ENCODE data around the gene ZNF805.
"Not testable (repeated sequence)": the region's sequence is repeated elsewhere in the genome, so short reads cannot be mapped to it uniquely, and the experiment has no call there.

The ZNF805 gene

GRCh38 chr19:57240311-57241090 is at the start of gene ZNF805:
TSS of gene ZNF805 (plus strand) at chr19:57240632. CDS start at chr19:57240892, 260 bp downstream.
- peak; percentile 90 for DNase-seq

GRCh38 chr19:57191141-57192076 is 49.0 kb upstream of the ZNF805 start, which contains the start of gene ZNF264:
TSS of gene ZNF264 (plus strand) at chr19:57191500. CDS start at chr19:57191914, 414 bp downstream.
- DNase-seq: peak; percentile 86

GRCh38 chr19:57192077-57192420 is 48.4 kb upstream of the ZNF805 start:
- peak; percentile 30 for DNase-seq

- DNase-seq: no peak
Measured at GRCh38 chr19:57192993-57193392, 47.4 kb upstream of the ZNF805 start.

GRCh38 chr19:57197874-57198273 is 42.6 kb upstream of the ZNF805 start:
- DNase-seq: not testable (repeated sequence)

- no peak for DNase-seq
Measured at GRCh38 chr19:57202160-57202559, 38.3 kb upstream of the ZNF805 start.

GRCh38 chr19:57210381-57210780 is 30.1 kb upstream of the ZNF805 start:
- DNase-seq: no peak

- no peak for DNase-seq
Measured at GRCh38 chr19:57212109-57212508, 28.3 kb upstream of the ZNF805 start.

GRCh38 chr19:57227502-57227901 is 12.9 kb upstream of the ZNF805 start:
- no peak for DNase-seq

GRCh38 chr19:57231686-57232085 is 8.7 kb upstream of the ZNF805 start:
- no peak for DNase-seq

- DNase-seq: no peak
Measured at GRCh38 chr19:57233207-57233606, 7.2 kb upstream of the ZNF805 start.

GRCh38 chr19:57239982-57240310 is 486 bp upstream of the ZNF805 start:
- no peak for DNase-seq

GRCh38 chr19:57241176-57241575 is 744 bp downstream of the ZNF805 start:
- no peak for DNase-seq

- DNase-seq: no peak
Measured at GRCh38 chr19:57242821-57243220, 2.4 kb downstream of the ZNF805 start.

- no peak for DNase-seq
Measured at GRCh38 chr19:57244513-57244912, 4.1 kb downstream of the ZNF805 start.

GRCh38 chr19:57245066-57245465 is 4.6 kb downstream of the ZNF805 start:
- DNase-seq: no peak

- DNase-seq: no peak
Measured at GRCh38 chr19:57245959-57246358, 5.5 kb downstream of the ZNF805 start.

GRCh38 chr19:57248646-57249045 is 8.2 kb downstream of the ZNF805 start:
- DNase-seq: no peak

GRCh38 chr19:57249329-57249728 is 8.9 kb downstream of the ZNF805 start:
- no peak for DNase-seq

GRCh38 chr19:57253767-57254166 is 13.3 kb downstream of the ZNF805 start:
- not testable (repeated sequence) for DNase-seq

GRCh38 chr19:57262044-57262443 is 21.6 kb downstream of the ZNF805 start:
- no peak for DNase-seq

GRCh38 chr19:57263244-57263741 is 22.9 kb downstream of the ZNF805 start:
- DNase-seq: no peak

- DNase-seq: no peak
Measured at GRCh38 chr19:57267291-57267690, 26.9 kb downstream of the ZNF805 start.

All from DMS79 treated with DMSO at 0.1 percent for 48 hours (cell line).